ENCODE measurements around the gene CMA1.
A peak's percentile ranks its signal among the peaks of the same experiment; 100 is the strongest.
"Not testable (repeated sequence)": the region's sequence is repeated elsewhere in the genome, so short reads cannot be mapped to it uniquely, and the experiment has no call there.

CMA1 gene

GRCh38 chr14:24506443-24506842 lies 1.6 kb downstream of the CMA1 start:
- H3K4me3 ChIP-seq (ENCODE audit: insufficient read depth, low read depth, low read length, poor library complexity, severe bottlenecking), result no peak overlapping the region
- no peaks in the 10 kb centered on the region for H3K4me1 ChIP-seq (ENCODE audit: control insufficient read depth, insufficient read depth, low read length, poor library complexity, severe bottlenecking)
- no peak overlapping the region for H3K27ac ChIP-seq (ENCODE audit: insufficient read depth, low read length, poor library complexity, severe bottlenecking)
- H3K27me3 ChIP-seq (replicated peaks; ENCODE audit: control insufficient read depth, insufficient read depth, low read length, poor library complexity, severe bottlenecking), result no peaks in the 10 kb centered on the region
- H3K36me3 ChIP-seq (ENCODE audit: control insufficient read depth, insufficient read depth, low read length), result no peaks in the 10 kb centered on the region
- DNase-seq, result no peak
- H3K9me3 ChIP-seq (ENCODE audit: control insufficient read depth, low read length), result no peaks in the 10 kb centered on the region

GRCh38 chr14:24504425-24504950 lies 3.6 kb downstream of the CMA1 start:
- H3K27me3 ChIP-seq (replicated peaks; ENCODE audit: control insufficient read depth, insufficient read depth, low read length, poor library complexity, severe bottlenecking), result no peaks in the 10 kb centered on the region
- DNase-seq, result no peak
- no peaks in the 10 kb centered on the region for H3K36me3 ChIP-seq (ENCODE audit: control insufficient read depth, insufficient read depth, low read length)
- no peak overlapping the region for H3K4me3 ChIP-seq (ENCODE audit: insufficient read depth, low read depth, low read length, poor library complexity, severe bottlenecking)
- no peaks in the 10 kb centered on the region for H3K9me3 ChIP-seq (ENCODE audit: control insufficient read depth, low read length)
- H3K27ac ChIP-seq (ENCODE audit: insufficient read depth, low read length, poor library complexity, severe bottlenecking), result no peak overlapping the region
- no peaks in the 10 kb centered on the region for H3K4me1 ChIP-seq (ENCODE audit: control insufficient read depth, insufficient read depth, low read length, poor library complexity, severe bottlenecking)

GRCh38 chr14:24491586-24492408 lies 16.3 kb downstream of the CMA1 start:
- H3K4me1 ChIP-seq (ENCODE audit: control insufficient read depth, insufficient read depth, low read length, poor library complexity, severe bottlenecking); H3K4me3 ChIP-seq (ENCODE audit: insufficient read depth, low read depth, low read length, poor library complexity, severe bottlenecking); H3K27ac ChIP-seq (ENCODE audit: insufficient read depth, low read length, poor library complexity, severe bottlenecking); H3K9me3 ChIP-seq (ENCODE audit: control insufficient read depth, low read length); H3K36me3 ChIP-seq (ENCODE audit: control insufficient read depth, insufficient read depth, low read length); DNase-seq; H3K27me3 ChIP-seq (replicated peaks; ENCODE audit: control insufficient read depth, insufficient read depth, low read length, poor library complexity, severe bottlenecking): not testable (repeated sequence)

GRCh38 chr14:24483604-24484252 lies 24.3 kb downstream of the CMA1 start:
- no peak for DNase-seq
- Histone ChIP-seq H3K36me3 (ENCODE audit: control insufficient read depth, insufficient read depth, low read length) (no peaks in the 10 kb centered on the region), H3K27ac (ENCODE audit: insufficient read depth, low read length, poor library complexity, severe bottlenecking) (no peak overlapping the region), H3K4me1 (ENCODE audit: control insufficient read depth, insufficient read depth, low read length, poor library complexity, severe bottlenecking) (peaks cover 7% of the 10 kb centered on the region), H3K9me3 (ENCODE audit: control insufficient read depth, low read length) (no peaks in the 10 kb centered on the region), H3K27me3 (replicated peaks; ENCODE audit: control insufficient read depth, insufficient read depth, low read length, poor library complexity, severe bottlenecking) (no peaks in the 10 kb centered on the region), H3K4me3 (ENCODE audit: insufficient read depth, low read depth, low read length, poor library complexity, severe bottlenecking) (no peak overlapping the region)

GRCh38 chr14:24482699-24483303 lies 25.3 kb downstream of the CMA1 start:
- not testable (repeated sequence) for H3K36me3 ChIP-seq (ENCODE audit: control insufficient read depth, insufficient read depth, low read length); H3K27me3 ChIP-seq (replicated peaks; ENCODE audit: control insufficient read depth, insufficient read depth, low read length, poor library complexity, severe bottlenecking); H3K9me3 ChIP-seq (ENCODE audit: control insufficient read depth, low read length); DNase-seq; H3K27ac ChIP-seq (ENCODE audit: insufficient read depth, low read length, poor library complexity, severe bottlenecking); H3K4me3 ChIP-seq (ENCODE audit: insufficient read depth, low read depth, low read length, poor library complexity, severe bottlenecking); H3K4me1 ChIP-seq (ENCODE audit: control insufficient read depth, insufficient read depth, low read length, poor library complexity, severe bottlenecking)

GRCh38 chr14:24481622-24482324 lies 26.3 kb downstream of the CMA1 start:
- no peaks in the 10 kb centered on the region for H3K36me3 ChIP-seq (ENCODE audit: control insufficient read depth, insufficient read depth, low read length)
- no peaks in the 10 kb centered on the region for H3K9me3 ChIP-seq (ENCODE audit: control insufficient read depth, low read length)
- H3K27me3 ChIP-seq (replicated peaks; ENCODE audit: control insufficient read depth, insufficient read depth, low read length, poor library complexity, severe bottlenecking), result no peaks in the 10 kb centered on the region
- no peak overlapping the region for H3K27ac ChIP-seq (ENCODE audit: insufficient read depth, low read length, poor library complexity, severe bottlenecking)
- peak in 1 of 3 donors; percentile 14 for DNase-seq
- peaks cover 7% of the 10 kb centered on the region for H3K4me1 ChIP-seq (ENCODE audit: control insufficient read depth, insufficient read depth, low read length, poor library complexity, severe bottlenecking)
- H3K4me3 ChIP-seq (ENCODE audit: insufficient read depth, low read depth, low read length, poor library complexity, severe bottlenecking), result no peak overlapping the region

GRCh38 chr14:24479999-24480398 lies 28.1 kb downstream of the CMA1 start:
- not testable (repeated sequence) for DNase-seq; H3K27me3 ChIP-seq (replicated peaks; ENCODE audit: control insufficient read depth, insufficient read depth, low read length, poor library complexity, severe bottlenecking); H3K4me1 ChIP-seq (ENCODE audit: control insufficient read depth, insufficient read depth, low read length, poor library complexity, severe bottlenecking); H3K9me3 ChIP-seq (ENCODE audit: control insufficient read depth, low read length); H3K4me3 ChIP-seq (ENCODE audit: insufficient read depth, low read depth, low read length, poor library complexity, severe bottlenecking); H3K27ac ChIP-seq (ENCODE audit: insufficient read depth, low read length, poor library complexity, severe bottlenecking); H3K36me3 ChIP-seq (ENCODE audit: control insufficient read depth, insufficient read depth, low read length)

GRCh38 chr14:24475261-24475660 lies 32.8 kb downstream of the CMA1 start:
- no peak for DNase-seq
- no peak overlapping the region for H3K4me3 ChIP-seq (ENCODE audit: insufficient read depth, low read depth, low read length, poor library complexity, severe bottlenecking)
- H3K4me1 ChIP-seq (ENCODE audit: control insufficient read depth, insufficient read depth, low read length, poor library complexity, severe bottlenecking), result no peaks in the 10 kb centered on the region
- H3K27ac ChIP-seq (ENCODE audit: insufficient read depth, low read length, poor library complexity, severe bottlenecking), result no peak overlapping the region
- H3K27me3 ChIP-seq (replicated peaks; ENCODE audit: control insufficient read depth, insufficient read depth, low read length, poor library complexity, severe bottlenecking), result no peaks in the 10 kb centered on the region
- H3K36me3 ChIP-seq (ENCODE audit: control insufficient read depth, insufficient read depth, low read length), result no peaks in the 10 kb centered on the region
- H3K9me3 ChIP-seq (ENCODE audit: control insufficient read depth, low read length), result no peaks in the 10 kb centered on the region

GRCh38 chr14:24473211-24473610 lies 34.9 kb downstream of the CMA1 start:
- H3K27ac ChIP-seq (ENCODE audit: insufficient read depth, low read length, poor library complexity, severe bottlenecking), result no peak overlapping the region
- no peaks in the 10 kb centered on the region for H3K36me3 ChIP-seq (ENCODE audit: control insufficient read depth, insufficient read depth, low read length)
- no peak for DNase-seq
- H3K4me3 ChIP-seq (ENCODE audit: insufficient read depth, low read depth, low read length, poor library complexity, severe bottlenecking), result no peak overlapping the region
- H3K9me3 ChIP-seq (ENCODE audit: control insufficient read depth, low read length), result no peaks in the 10 kb centered on the region
- no peaks in the 10 kb centered on the region for H3K4me1 ChIP-seq (ENCODE audit: control insufficient read depth, insufficient read depth, low read length, poor library complexity, severe bottlenecking)
- H3K27me3 ChIP-seq (replicated peaks; ENCODE audit: control insufficient read depth, insufficient read depth, low read length, poor library complexity, severe bottlenecking), result no peaks in the 10 kb centered on the region
